Activated CD8-positive, alpha-beta memory T cell treated with anti-CD3 and anti-CD28 coated beads for 36 hours (primary cell): ENCODE results near the gene LRRN4CL. TPM values are rescaled to one million over a fixed set of nuclear protein-coding genes. Genes with fewer than 3 reads are reported as not detected.

ENCODE experiments used
- CTCF ChIA-PET: fragments of 350-600 bp; sonication (Branson Sonifier 250); formaldehyde crosslinking; loops from one replicate; lab custom pipeline; 2021; ENCODE audit warnings: antibody characterized with exemption; lab: Charles Lee
- POLR2A ChIA-PET: fragments of 350-600 bp; sonication (Branson Sonifier 250); formaldehyde crosslinking; loops from one replicate; lab custom pipeline; 2021; ENCODE audit warnings: antibody characterized with exemption; lab: Charles Lee
- total RNA-seq, 2 experiments: library from RNA; stranded (reverse); gene quantifications; one replicate each; pipeline ENCODE4 v1.2.3, GENCODE V29; 2021

Gene LRRN4CL
- total RNA-seq, 2 experiments from 2014 or later: 0.10 to 0.13 TPM

DNA sequence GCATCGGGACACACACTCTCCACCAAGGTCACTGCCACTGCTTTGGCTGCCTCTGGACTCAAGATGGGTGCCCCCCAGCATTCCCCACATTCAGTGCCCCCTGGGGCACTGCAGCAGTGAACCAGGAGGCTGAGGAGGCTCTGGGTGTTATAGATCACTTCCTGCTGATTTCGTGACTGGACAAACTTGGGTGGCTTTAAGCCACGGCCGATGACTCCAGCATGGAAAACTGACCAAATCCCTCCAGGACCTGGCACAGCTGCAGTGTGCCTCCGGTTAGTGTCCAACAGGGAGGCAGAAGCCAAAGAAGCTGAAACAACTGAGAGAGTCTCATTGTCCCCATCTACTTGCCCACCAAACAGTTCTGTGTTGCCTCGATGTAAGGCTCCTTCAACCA is 41.7 kb downstream of the LRRN4CL start:
- POLR2A ChIA-PET: interaction anchor here (5.1 kb wide), 1 partner anchor 18 kb away, joined by 45 read pairs; the partner anchor contains the start of genes C11orf98 and CSKMT
- CTCF ChIA-PET: interaction anchor here (0.9 to 2.1 kb wide), 2 partner anchors 10 to 36 kb away, joined by 3 to 6 read pairs; no protein-coding TSS in a partner anchor

DNA sequence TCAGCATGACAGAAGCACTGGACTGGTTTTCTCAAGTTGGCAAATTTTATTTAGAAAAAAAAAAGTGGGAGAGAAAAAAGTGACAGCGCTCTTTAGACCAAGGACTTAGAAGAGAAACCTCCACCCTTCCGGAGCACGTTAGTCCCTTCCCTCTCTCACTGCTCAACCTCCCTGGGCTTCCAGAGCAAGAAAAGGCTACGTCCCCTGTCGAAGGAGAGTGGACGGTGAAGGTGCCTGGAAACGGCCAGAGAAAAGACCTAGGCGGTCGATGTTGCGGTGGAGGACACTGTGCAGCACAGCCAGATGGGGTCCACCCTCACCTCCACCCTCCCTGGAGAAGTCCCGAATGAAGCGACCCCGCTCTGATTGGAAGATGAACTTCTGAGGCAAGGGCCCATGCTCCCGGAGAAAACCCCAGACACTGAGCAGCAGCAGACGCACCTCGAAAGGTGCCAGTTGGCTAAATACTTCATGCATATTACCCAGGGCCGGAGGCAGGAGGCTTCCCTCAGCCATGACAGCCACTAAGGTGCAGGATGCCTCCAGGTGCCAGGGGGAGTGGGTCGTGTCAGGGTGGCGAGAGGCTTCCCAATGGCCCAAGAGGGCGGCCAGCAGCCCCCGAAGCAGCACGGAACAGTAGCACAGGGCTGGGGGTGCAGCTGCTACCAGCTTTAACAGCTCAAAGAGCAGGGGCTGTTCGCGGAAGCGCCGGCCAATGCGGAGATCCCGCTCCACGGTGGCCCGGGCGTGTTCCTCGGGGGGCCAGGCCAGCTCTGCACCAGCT is 42.3 kb downstream of the LRRN4CL start:
- CTCF ChIA-PET: interaction anchor here (3.2 kb wide), 1 partner anchor 18 kb away, joined by 9 read pairs; the partner anchor contains the start of genes C11orf98 and CSKMT
- POLR2A ChIA-PET: interaction anchor here (0.6 to 5.1 kb wide), 7 partner anchors 19 to 141 kb away, joined by 3 to 45 read pairs (median 6); partner anchors contain the start of genes B3GAT3, C11orf98, CSKMT and LBHD1

DNA sequence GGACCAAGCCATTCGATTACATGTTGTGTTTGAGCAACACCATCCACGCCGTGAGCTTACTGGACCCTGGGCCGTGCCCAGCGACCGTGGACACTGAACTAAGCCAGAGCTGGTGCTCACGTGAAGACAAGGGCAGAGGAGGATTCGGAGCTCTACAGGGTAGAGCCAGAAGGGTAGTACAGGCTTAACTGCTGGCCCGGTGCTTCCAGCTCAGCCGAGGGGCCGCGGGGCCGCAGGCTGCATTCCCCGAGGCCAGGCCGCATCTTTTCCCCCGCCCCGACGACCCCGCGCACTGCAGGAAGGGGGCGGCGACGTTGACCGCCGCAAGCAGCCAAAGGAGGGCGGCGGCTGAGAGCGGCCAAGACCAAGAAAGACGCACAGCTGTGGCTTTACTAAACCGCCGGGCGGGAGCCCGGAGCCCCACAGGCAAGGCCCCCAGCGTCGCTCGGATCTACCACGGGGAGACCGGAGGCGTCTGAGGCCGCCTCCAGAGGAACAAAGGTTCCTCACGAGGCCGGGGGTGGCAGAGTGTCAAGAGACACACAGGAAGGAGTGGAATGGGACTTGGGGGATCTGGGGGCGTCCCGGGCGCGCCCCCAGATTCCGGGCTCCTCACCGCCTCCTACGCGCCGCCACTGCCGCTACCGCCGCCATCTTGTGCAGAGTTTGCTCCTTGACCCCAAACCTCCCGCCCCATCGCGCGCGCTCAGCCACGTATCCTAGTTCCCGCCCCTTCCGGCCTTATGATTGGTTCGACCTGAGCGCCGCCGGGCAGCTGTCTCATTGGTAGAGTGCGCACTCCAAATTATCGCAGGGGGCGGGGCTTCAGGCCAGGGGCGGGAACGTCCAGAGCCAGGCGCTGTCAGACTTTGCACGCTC is 43.1 kb downstream of the LRRN4CL start, which contains the start of gene GANAB:
GANAB (minus strand) TSS at position 668 of the 879 bp plus-strand sequence; CDS start at position 654, 14 bp downstream.
- ChIA-PET CTCF (interaction anchor here (0.8 to 3.2 kb wide), 7 partner anchors 11 to 221 kb away, joined by 3 to 9 read pairs (median 3); partner anchors contain the start of genes C11orf98, CSKMT, EML3 and TUT1), POLR2A (interaction anchor here (0.5 to 5.1 kb wide), 11 partner anchors 11 to 141 kb away, joined by 3 to 45 read pairs (median 4); partner anchors contain the start of genes B3GAT3, C11orf98, CSKMT and LBHD1)

DNA sequence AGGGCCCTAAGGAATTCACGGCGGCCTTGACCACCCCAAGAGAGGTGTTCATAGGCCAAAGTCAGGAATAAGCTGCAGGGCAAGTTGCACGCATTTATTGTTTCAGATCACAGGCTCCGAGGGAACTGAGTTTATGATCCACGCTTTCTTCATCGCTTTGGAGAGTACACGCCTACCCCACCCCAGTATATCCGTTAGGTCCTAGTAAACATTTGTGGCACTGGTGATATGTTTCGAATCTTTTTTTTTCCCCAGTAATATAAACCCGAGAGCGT is 43.7 kb downstream of the LRRN4CL start:
- ChIA-PET CTCF (interaction anchor here (0.8 to 3.2 kb wide), 7 partner anchors 11 to 221 kb away, joined by 3 to 9 read pairs (median 3); partner anchors contain the start of genes C11orf98, CSKMT, EML3 and TUT1), POLR2A (interaction anchor here (0.8 to 5.1 kb wide), 6 partner anchors 12 to 54 kb away, joined by 3 to 45 read pairs (median 6); partner anchors contain the start of genes C11orf98, CSKMT, LBHD1 and TUT1)

DNA sequence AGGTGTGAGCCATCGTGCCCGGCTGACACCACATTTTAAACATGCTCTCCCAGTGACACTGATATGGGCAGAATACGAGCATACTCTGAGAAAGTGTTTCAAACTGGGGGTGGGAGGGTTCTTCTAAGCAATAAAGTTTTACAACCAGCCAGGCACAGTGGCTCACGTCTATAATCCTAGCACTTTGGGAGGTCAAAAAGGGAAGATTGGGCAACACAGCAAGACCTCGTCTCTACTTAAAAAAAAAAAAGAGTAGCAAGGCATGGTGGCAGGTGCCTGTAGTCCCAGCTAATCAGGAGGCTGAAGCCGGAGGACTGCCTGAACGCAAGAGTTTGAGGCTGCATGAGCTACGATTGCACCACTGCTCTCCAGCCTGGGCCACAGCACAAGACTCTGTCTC is 45.1 kb downstream of the LRRN4CL start:
- POLR2A ChIA-PET: interaction anchor here (0.7 to 3.3 kb wide), 3 partner anchors 21 to 27 kb away, joined by 4 to 24 read pairs (median 4); partner anchors contain the start of genes C11orf98, CSKMT, LBHD1 and UQCC3
- CTCF ChIA-PET: interaction anchor here (0.8 to 3.2 kb wide), 2 partner anchors 21 to 29 kb away, joined by 3 to 9 read pairs; partner anchors contain the start of genes C11orf98 and CSKMT

Other genes starting within 250 kb of the LRRN4CL start
- gene AHNAK, start 142.7 kb downstream of the LRRN4CL start, total RNA-seq: 10 to 100 TPM; 70.7 to 75.1 TPM
- gene EEF1G, start 115.6 kb downstream of the LRRN4CL start, total RNA-seq: 1,000 to 10,000 TPM; 1,860 to 1,862 TPM
- gene TUT1, start 98.0 kb downstream of the LRRN4CL start, total RNA-seq: 10 to 100 TPM; 30.9 to 33.0 TPM
- 100 to 1,000 TPM; 214 to 216 TPM for gene MTA2, start 87.7 kb downstream of the LRRN4CL start, total RNA-seq
- gene EML3, start 76.8 kb downstream of the LRRN4CL start, total RNA-seq: 100 to 1,000 TPM; 126 to 131 TPM
- gene ROM1, start 76.3 kb downstream of the LRRN4CL start, total RNA-seq: 1 to 10 TPM; 3.0 to 3.2 TPM
- gene B3GAT3, start 67.5 kb downstream of the LRRN4CL start, total RNA-seq: 10 to 100 TPM; 72.5 to 77.8 TPM
- gene GANAB, start 42.9 kb downstream of the LRRN4CL start, total RNA-seq: 100 to 1,000 TPM; 214 to 215 TPM
- gene INTS5, start 36.2 kb downstream of the LRRN4CL start, total RNA-seq: 10 to 100 TPM; 43.9 to 44.5 TPM
- gene C11orf98, start 24.3 kb downstream of the LRRN4CL start, total RNA-seq: 100 to 1,000 TPM; 160 to 172 TPM
- 10 to 100 TPM; 46.9 to 51.0 TPM for gene CSKMT, start 24.2 kb downstream of the LRRN4CL start, total RNA-seq
- 1 to 10 TPM; 5.3 to 6.0 TPM for gene UQCC3, start 17.9 kb downstream of the LRRN4CL start, total RNA-seq
- 10 to 100 TPM; 21.3 to 24.6 TPM for gene LBHD1, start 17.3 kb downstream of the LRRN4CL start, total RNA-seq
- 100 to 1,000 TPM; 129 TPM for gene UBXN1, start 10.5 kb downstream of the LRRN4CL start, total RNA-seq
- 10 to 100 TPM; 32.9 to 39.1 TPM for gene BSCL2, start 17.9 kb upstream of the LRRN4CL start, total RNA-seq
- gene GNG3, start 18.1 kb upstream of the LRRN4CL start, total RNA-seq: not detected
- gene HNRNPUL2, start 37.9 kb upstream of the LRRN4CL start, total RNA-seq: 10 to 100 TPM; 56.2 to 61.9 TPM
- gene TTC9C, start 39.0 kb upstream of the LRRN4CL start, total RNA-seq: 10 to 100 TPM; 31.6 to 33.2 TPM
- 1 to 10 TPM; 9.3 to 9.8 TPM for gene ZBTB3, start 64.6 kb upstream of the LRRN4CL start, total RNA-seq
- gene POLR2G, start 72.0 kb upstream of the LRRN4CL start, total RNA-seq: 100 to 1,000 TPM; 137 to 146 TPM
- gene TAF6L, start 81.9 kb upstream of the LRRN4CL start, total RNA-seq: 10 to 100 TPM; 17.5 to 18.6 TPM
- gene TMEM179B, start 97.9 kb upstream of the LRRN4CL start, total RNA-seq: 10 to 100 TPM; 36.1 to 42.7 TPM
- gene TMEM223, start 102.5 kb upstream of the LRRN4CL start, total RNA-seq: 10 to 100 TPM; 12.4 to 13.1 TPM
- gene NXF1, start 115.9 kb upstream of the LRRN4CL start, total RNA-seq: 10 to 100 TPM; 93.1 to 95.4 TPM
- 10 to 100 TPM; 24.9 to 27.0 TPM for gene STX5, start 142.5 kb upstream of the LRRN4CL start, total RNA-seq
- gene TEX54, start 143.3 kb upstream of the LRRN4CL start, total RNA-seq: 1 to 10 TPM in 1 of 2 experiments, not detected in 1; 1.4 TPM
- 100 to 1,000 TPM; 122 to 124 TPM for gene WDR74, start 150.1 kb upstream of the LRRN4CL start, total RNA-seq
- 100 to 1,000 TPM; 443 to 455 TPM for gene SLC3A2, start 191.4 kb upstream of the LRRN4CL start, total RNA-seq
- gene CHRM1, start 231.8 kb upstream of the LRRN4CL start, total RNA-seq: not detected